Parathyroid adenoma (tissue), 2 donors: ENCODE results near the gene IFIT1.
"Not testable (repeated sequence)": the region's sequence is repeated elsewhere in the genome, so short reads cannot be mapped to it uniquely, and the experiment has no call there.

Experiments
- H2AFZ ChIP-seq: fragments of 300-600 bp; sonication (generic); one replicate; pipeline ENCODE4 v1.7.0; 2017; ENCODE audit warnings: antibody characterized with exemption, mild to moderate bottlenecking
- H3K27ac ChIP-seq: fragments of 300-600 bp; sonication (generic); one replicate; pipeline ENCODE4 v1.7.0; 2017
- H3K27me3 ChIP-seq: fragments of 300-600 bp; sonication (generic); one replicate; pipeline ENCODE4 v1.7.0; 2017; ENCODE audit warnings: low read length; ENCODE audit not compliant: control insufficient read depth, insufficient read depth
- H3K36me3 ChIP-seq: fragments of 300-600 bp; sonication (generic); one replicate; pipeline ENCODE4 v1.7.0; 2017; ENCODE audit warnings: low read length; ENCODE audit not compliant: control insufficient read depth, insufficient read depth
- H3K4me1 ChIP-seq: fragments of 300-600 bp; sonication (generic); one replicate; pipeline ENCODE4 v1.7.0; 2017; ENCODE audit warnings: control low read depth
- H3K4me2 ChIP-seq: fragments of 300-600 bp; sonication (generic); one replicate; pipeline ENCODE4 v1.7.0; 2017; ENCODE audit warnings: low read length
- H3K4me3 ChIP-seq: fragments of 300-600 bp; sonication (generic); one replicate; pipeline ENCODE4 v1.7.0; 2017; ENCODE audit warnings: low read depth, low read length
- H3K79me2 ChIP-seq: fragments of 300-600 bp; sonication (generic); one replicate; pipeline ENCODE4 v1.7.0; 2017; ENCODE audit warnings: control low read depth
- H3K9ac ChIP-seq: fragments of 300-600 bp; sonication (generic); one replicate; pipeline ENCODE4 v1.7.0; 2017; ENCODE audit warnings: mild to moderate bottlenecking
- H3K9me3 ChIP-seq: fragments of 300-600 bp; sonication (generic); one replicate; pipeline ENCODE4 v1.7.0; 2017; ENCODE audit warnings: low read length; ENCODE audit not compliant: control insufficient read depth
- TF ChIP-seq, protein P1 (sequence below): fragments of 300-600 bp; sonication (generic); IDR thresholded peaks from one replicate; pipeline ENCODE4 v1.7.0; 2017; ENCODE audit warnings: antibody characterized with exemption, mild to moderate bottlenecking
- donor health status: primary hyperparathyroidism.

IFIT1 gene

DNA sequence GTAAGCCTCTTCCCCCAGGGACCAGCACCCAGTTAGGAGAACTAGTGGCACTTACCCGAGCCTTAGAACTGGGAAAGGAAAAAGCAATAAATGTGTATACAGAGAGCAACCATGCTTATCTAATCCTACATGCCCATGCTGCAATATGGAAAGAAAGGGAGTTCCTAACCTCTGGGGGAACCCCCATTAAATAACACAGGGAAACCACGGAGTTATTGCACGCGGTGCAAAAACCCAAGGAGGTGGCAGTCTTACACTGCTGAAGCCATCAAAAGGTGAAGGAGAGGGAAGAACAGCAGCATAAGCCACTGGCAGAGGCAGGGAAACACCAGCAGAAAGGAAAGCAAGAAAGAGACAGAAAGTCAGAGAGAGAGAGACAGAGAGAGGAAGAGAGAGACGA, 18.1 kb downstream of the IFIT1 start:
- H3K79me2 ChIP-seq, result peaks cover 10% of the 10 kb centered on the region
- H3K9ac ChIP-seq, H3K4me3 ChIP-seq, H3K4me1 ChIP-seq, H3K27ac ChIP-seq, H3K27me3 ChIP-seq, H2AFZ ChIP-seq, H3K36me3 ChIP-seq, H3K4me2 ChIP-seq, H3K9me3 ChIP-seq: not testable (repeated sequence)

DNA sequence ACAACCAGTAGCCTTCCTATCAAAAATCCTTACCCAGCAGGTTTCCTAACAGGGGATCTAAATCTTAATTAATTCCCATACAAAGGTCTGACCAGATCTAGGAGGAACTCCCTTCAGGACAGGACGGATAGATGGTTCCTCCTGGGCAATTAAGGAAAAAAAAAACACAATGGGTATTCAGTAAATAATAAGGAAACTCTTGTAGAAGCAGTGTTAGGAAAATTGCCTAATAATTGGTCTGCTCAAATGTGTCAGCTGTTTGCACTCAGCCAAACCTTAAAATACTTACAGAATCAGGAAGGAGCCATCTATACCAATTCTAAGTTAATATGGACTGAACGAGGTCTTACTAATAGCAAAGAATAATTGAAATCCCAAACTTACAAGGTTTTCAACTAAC, 18.7 kb downstream of the IFIT1 start:
- not testable (repeated sequence) for H2AFZ ChIP-seq, H3K4me1 ChIP-seq, H3K9me3 ChIP-seq, H3K9ac ChIP-seq, H3K27me3 ChIP-seq, H3K4me2 ChIP-seq, H3K4me3 ChIP-seq, H3K27ac ChIP-seq, H3K36me3 ChIP-seq
- H3K79me2 ChIP-seq, result peaks cover 15% of the 10 kb centered on the region

DNA sequence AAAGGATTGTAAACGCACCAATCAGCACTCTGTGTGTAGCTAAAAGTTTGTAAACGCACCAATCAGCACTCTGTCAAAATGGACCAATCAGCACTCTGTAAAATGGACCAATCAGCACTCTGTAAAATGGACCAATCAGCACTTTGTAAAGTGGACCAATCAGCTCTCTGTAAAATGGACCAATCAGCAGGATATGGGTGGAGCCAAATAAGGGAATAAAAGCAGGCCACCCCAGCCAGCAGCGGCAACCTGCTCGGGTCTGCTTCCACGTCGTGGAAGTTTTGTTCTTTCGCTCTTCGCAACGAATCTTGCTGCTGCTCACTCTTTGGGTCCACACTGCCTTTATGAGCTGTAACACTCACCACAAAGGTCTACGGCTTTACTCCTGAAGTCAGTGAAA, 19.9 kb downstream of the IFIT1 start:
- not testable (repeated sequence) for H3K4me3 ChIP-seq, H3K9ac ChIP-seq, H3K36me3 ChIP-seq, H3K4me2 ChIP-seq, H3K27me3 ChIP-seq, H3K27ac ChIP-seq, H3K9me3 ChIP-seq, H3K4me1 ChIP-seq, H2AFZ ChIP-seq
- peaks cover 16% of the 10 kb centered on the region for H3K79me2 ChIP-seq

DNA sequence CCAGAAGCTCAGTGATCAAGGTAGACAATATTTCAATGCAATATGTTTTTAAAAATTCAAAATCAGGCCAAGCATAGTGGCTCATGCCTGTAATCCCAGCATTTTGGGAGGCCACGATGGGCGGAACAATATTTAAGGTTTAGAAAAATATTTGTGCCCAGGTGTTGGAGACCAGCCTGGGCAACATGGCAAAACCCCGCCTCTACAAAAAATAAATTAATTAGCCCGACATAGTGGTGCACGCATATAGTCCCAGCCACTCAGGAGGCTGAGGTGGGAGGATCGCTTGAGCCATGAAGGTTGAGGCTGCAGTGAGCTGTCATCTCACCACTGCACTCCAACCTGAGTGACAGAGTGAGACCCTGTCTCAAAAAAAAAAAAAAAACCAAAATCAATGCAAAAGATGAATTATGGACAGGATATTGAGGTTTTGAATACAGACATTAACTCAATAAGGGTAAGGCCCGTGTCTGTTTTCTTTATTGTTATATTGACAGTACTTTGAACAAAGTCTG, 21.0 kb downstream of the IFIT1 start:
- TF ChIP-seq, protein P1, sequence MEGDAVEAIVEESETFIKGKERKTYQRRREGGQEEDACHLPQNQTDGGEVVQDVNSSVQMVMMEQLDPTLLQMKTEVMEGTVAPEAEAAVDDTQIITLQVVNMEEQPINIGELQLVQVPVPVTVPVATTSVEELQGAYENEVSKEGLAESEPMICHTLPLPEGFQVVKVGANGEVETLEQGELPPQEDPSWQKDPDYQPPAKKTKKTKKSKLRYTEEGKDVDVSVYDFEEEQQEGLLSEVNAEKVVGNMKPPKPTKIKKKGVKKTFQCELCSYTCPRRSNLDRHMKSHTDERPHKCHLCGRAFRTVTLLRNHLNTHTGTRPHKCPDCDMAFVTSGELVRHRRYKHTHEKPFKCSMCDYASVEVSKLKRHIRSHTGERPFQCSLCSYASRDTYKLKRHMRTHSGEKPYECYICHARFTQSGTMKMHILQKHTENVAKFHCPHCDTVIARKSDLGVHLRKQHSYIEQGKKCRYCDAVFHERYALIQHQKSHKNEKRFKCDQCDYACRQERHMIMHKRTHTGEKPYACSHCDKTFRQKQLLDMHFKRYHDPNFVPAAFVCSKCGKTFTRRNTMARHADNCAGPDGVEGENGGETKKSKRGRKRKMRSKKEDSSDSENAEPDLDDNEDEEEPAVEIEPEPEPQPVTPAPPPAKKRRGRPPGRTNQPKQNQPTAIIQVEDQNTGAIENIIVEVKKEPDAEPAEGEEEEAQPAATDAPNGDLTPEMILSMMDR, result no peak
- Histone ChIP-seq H3K4me3 (peak overlapping the region; percentile 75), H3K9me3 (no peaks in the 10 kb centered on the region), H3K4me1 (peaks cover 4% of the 10 kb centered on the region), H3K27ac (peak overlapping the region; percentile 85), H3K79me2 (peaks cover 16% of the 10 kb centered on the region), H3K4me2 (peak overlapping the region; percentile 94), H3K27me3 (no peaks in the 10 kb centered on the region), H3K9ac (no peak overlapping the region), H2AFZ (peak overlapping the region; percentile 94), H3K36me3 (no peaks in the 10 kb centered on the region)

DNA sequence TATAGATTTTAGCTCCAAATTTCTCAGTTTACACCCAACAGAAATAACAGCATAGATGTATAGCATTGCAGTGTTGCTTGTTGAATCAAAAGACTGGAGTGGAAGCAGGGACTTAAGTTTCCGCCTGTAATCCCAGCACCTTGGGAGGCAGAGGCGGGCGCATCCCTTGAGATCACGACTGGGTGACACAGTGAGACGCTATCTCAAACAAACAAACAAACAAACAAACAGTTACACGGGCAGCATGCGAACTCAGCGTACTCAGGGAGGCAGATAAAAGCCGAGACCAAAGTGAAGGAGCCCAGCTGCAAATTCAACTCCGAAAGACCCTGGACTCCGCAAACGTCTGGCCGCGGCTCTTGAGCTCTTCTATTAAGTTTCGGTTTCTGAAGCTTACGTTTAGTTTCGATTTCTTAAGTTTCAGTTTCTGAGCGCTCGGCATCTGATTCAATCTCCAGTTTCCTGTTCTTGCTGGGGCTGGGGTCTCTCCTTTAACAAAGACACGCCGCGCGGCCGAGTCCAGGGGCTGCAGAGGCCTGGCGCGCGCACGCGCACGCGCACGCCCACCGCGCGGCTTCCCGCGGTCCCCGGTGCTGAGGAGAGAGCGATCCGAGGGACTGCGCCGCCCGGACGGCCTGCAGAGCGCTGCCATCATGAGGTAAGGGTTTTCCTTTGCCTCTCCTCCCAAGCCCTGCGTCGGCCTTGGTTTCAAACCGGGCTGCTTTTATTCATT, 21.9 kb downstream of the IFIT1 start, which contains the start of gene IFIT5:
Gene IFIT5 (plus strand): TSS at position 423 of the 733 bp plus-strand sequence. CDS start 231 bp downstream, at position 654.
- Histone ChIP-seq H3K4me3 (peak within 1 kb of the TSS; percentile 75), H3K9ac (peak within 1 kb of the TSS; percentile 73), H3K79me2 (peaks cover 16% of the 10 kb centered on the region), H3K27me3 (no peaks in the 10 kb centered on the region), H3K4me2 (peak within 1 kb of the TSS; percentile 94), H3K27ac (peak within 1 kb of the TSS; percentile 85), H2AFZ (peak within 1 kb of the TSS; percentile 94), H3K4me1 (peaks cover 4% of the 10 kb centered on the region), H3K9me3 (no peaks in the 10 kb centered on the region), H3K36me3 (no peaks in the 10 kb centered on the region)
- TF ChIP-seq, protein P1, result no peak

DNA sequence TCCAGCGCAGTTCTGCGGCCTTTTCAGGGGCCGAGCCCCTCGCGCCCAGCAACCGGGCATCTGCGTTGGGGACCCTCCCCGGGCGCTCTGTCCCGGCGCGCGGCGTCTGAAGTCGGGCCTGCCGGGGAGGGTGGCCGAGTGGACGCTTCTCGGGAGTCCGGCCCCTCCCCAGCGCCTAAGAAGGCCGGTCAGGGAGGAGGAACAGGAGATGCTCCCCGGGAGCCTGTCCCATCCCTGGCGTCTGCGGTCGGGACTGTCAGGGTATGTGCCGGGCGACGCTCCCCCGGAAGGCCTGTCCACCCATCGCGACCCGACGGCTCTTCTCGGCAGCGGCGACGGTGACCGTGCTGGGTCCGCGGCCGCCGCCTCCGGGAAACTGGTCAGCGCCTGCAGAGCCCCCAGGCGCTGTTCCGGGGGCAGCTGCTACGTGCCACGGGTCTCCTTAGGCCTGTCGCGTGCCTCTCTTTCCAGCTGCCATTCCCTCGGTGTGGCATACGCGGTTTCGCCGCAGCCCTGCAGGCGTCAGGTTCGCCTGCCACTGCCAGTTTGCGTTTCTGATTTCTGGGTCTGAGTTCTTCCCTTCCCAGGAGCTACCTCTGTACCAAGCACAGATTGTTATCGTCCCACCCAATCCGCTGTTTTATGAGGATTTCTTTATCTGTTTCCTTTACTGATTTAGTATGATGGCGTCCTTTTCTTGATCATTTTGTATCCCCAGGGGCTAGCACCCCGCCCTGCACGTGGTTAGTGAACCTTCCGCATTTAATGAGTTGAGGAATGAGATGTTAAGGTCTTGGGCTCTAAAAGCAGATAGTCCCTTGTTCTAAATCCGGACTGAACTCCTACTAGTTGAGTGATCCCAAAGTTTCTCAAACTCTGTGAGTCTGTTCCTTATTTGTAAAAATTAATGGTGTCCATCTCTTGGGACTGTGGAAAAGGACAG, 22.7 kb downstream of the IFIT1 start:
- H3K27me3 ChIP-seq, result no peaks in the 10 kb centered on the region

More for the DNA sequence above, 22.7 kb downstream of the IFIT1 start:
- TF ChIP-seq, protein P1, result no peak
- Histone ChIP-seq H3K4me2 (peak overlapping the region; percentile 94), H3K9ac (peak overlapping the region; percentile 73), H3K9me3 (no peaks in the 10 kb centered on the region), H3K79me2 (peaks cover 16% of the 10 kb centered on the region), H3K4me1 (peaks cover 4% of the 10 kb centered on the region), H3K36me3 (no peaks in the 10 kb centered on the region), H2AFZ (peak overlapping the region; percentile 94), H3K27ac (peak overlapping the region; percentile 85), H3K4me3 (peak overlapping the region; percentile 75)
